ENCODE measurements around the gene MFSD12. TPM values are rescaled to one million over a fixed set of nuclear protein-coding genes. Genes with fewer than 3 reads are reported as not detected.
A peak's percentile ranks its signal among the peaks of the same experiment; 100 is the strongest.

The MFSD12 gene
- total RNA-seq, 1 donor from 2014 or later = 46.3 TPM

GRCh38 chr19:3580156-3580934 lies 23.0 kb upstream of the MFSD12 start:
- no peaks in the 10 kb centered on the region for H3K27me3 ChIP-seq (ENCODE audit: control insufficient read depth, insufficient read depth, low read length)
- DNase-seq (ENCODE audit: low read depth) = no peak
- no peak for FAIRE-seq
- H3K4me3 ChIP-seq (ENCODE audit: low read depth, low read length) = no peak overlapping the region
- peaks cover 7% of the 10 kb centered on the region for H3K36me3 ChIP-seq (ENCODE audit: control insufficient read depth, insufficient read depth, low read length)
- TF ChIP-seq CTCF (IDR thresholded peaks at IDR 0.05; ENCODE audit: insufficient read depth, low read length, severe bottlenecking) = no peak

- H3K27me3 ChIP-seq (ENCODE audit: control insufficient read depth, insufficient read depth, low read length) = no peaks in the 10 kb centered on the region
These were observed 21.0 kb upstream of the MFSD12 start for GRCh38 chr19:3578390-3578789.

GRCh38 chr19:3577723-3578344 lies 20.4 kb upstream of the MFSD12 start:
- no peak for FAIRE-seq
- Histone ChIP-seq H3K4me3 (ENCODE audit: low read depth, low read length) (no peak overlapping the region), H3K36me3 (ENCODE audit: control insufficient read depth, insufficient read depth, low read length) (peaks cover 8% of the 10 kb centered on the region), H3K27me3 (ENCODE audit: control insufficient read depth, insufficient read depth, low read length) (no peaks in the 10 kb centered on the region)
- no peak for TF ChIP-seq CTCF (IDR thresholded peaks at IDR 0.05; ENCODE audit: insufficient read depth, low read length, severe bottlenecking)
- no peak for DNase-seq (ENCODE audit: low read depth)

More at GRCh38 chr19:3578390-3578789, 21.0 kb upstream of the MFSD12 start:
- H3K36me3 ChIP-seq (ENCODE audit: control insufficient read depth, insufficient read depth, low read length) = peaks cover 8% of the 10 kb centered on the region
- no peak overlapping the region for H3K4me3 ChIP-seq (ENCODE audit: low read depth, low read length)
- DNase-seq (ENCODE audit: low read depth) (no peak), FAIRE-seq (no peak)
- no peak for TF ChIP-seq CTCF (IDR thresholded peaks at IDR 0.05; ENCODE audit: insufficient read depth, low read length, severe bottlenecking)

GRCh38 chr19:3576696-3577443 lies 19.5 kb upstream of the MFSD12 start:
- DNase-seq (ENCODE audit: low read depth) (no peak), FAIRE-seq (no peak)
- H3K4me3 ChIP-seq (ENCODE audit: low read depth, low read length) = peak overlapping the region; percentile 10

More at GRCh38 chr19:3576696-3577443, 19.5 kb upstream of the MFSD12 start:
- H3K27me3 ChIP-seq (ENCODE audit: control insufficient read depth, insufficient read depth, low read length) = no peaks in the 10 kb centered on the region
- TF ChIP-seq CTCF (IDR thresholded peaks at IDR 0.05; ENCODE audit: insufficient read depth, low read length, severe bottlenecking) = no peak
- H3K36me3 ChIP-seq (ENCODE audit: control insufficient read depth, insufficient read depth, low read length) = peaks cover 8% of the 10 kb centered on the region
